ENCODE measurements around the gene LDLR.
"Not testable (repeated sequence)": the region's sequence is repeated elsewhere in the genome, so short reads cannot be mapped to it uniquely, and the experiment has no call there.

The LDLR gene

GRCh38 chr19:11141937-11142527, 52.8 kb downstream of the LDLR start:
- no peak for DNase-seq (ENCODE audit: low read depth)

GRCh38 chr19:11142528-11143171, 53.4 kb downstream of the LDLR start:
- no peak for DNase-seq (ENCODE audit: low read depth)

- DNase-seq (ENCODE audit: low read depth), result no peak
Measured at GRCh38 chr19:11145536-11145924, 56.3 kb downstream of the LDLR start.

- no peak for DNase-seq (ENCODE audit: low read depth)
Measured at GRCh38 chr19:11148001-11148400, 58.7 kb downstream of the LDLR start.

- no peak for DNase-seq (ENCODE audit: low read depth)
Measured at GRCh38 chr19:11151181-11151580, 61.9 kb downstream of the LDLR start.

GRCh38 chr19:11152318-11153062, 63.2 kb downstream of the LDLR start:
- DNase-seq (ENCODE audit: low read depth), result no peak

GRCh38 chr19:11154683-11155047, 65.4 kb downstream of the LDLR start:
- DNase-seq (ENCODE audit: low read depth), result no peak

- DNase-seq (ENCODE audit: low read depth), result peak; percentile 79
Measured at GRCh38 chr19:11155373-11156120, 66.3 kb downstream of the LDLR start, which contains the start of gene SPC24. Gene SPC24 (minus strand): TSS chr19:11155782. CDS start chr19:11155776, 6 bp downstream.

- no peak for DNase-seq (ENCODE audit: low read depth)
Measured at GRCh38 chr19:11159598-11160439, 70.6 kb downstream of the LDLR start.

GRCh38 chr19:11160440-11160768, 71.1 kb downstream of the LDLR start:
- DNase-seq (ENCODE audit: low read depth), result not testable (repeated sequence)

GRCh38 chr19:11164296-11164695, 75.0 kb downstream of the LDLR start:
- no peak for DNase-seq (ENCODE audit: low read depth)

- no peak for DNase-seq (ENCODE audit: low read depth)
Measured at GRCh38 chr19:11164879-11165406, 75.7 kb downstream of the LDLR start.

- DNase-seq (ENCODE audit: low read depth), result no peak
Measured at GRCh38 chr19:11165486-11166030, 76.3 kb downstream of the LDLR start.

GRCh38 chr19:11166281-11167142, 77.2 kb downstream of the LDLR start:
- no peak for DNase-seq (ENCODE audit: low read depth)

GRCh38 chr19:11168568-11168967, 79.3 kb downstream of the LDLR start:
- DNase-seq (ENCODE audit: low read depth), result no peak

- no peak for DNase-seq (ENCODE audit: low read depth)
Measured at GRCh38 chr19:11169896-11170678, 80.8 kb downstream of the LDLR start.

- DNase-seq (ENCODE audit: low read depth), result no peak
Measured at GRCh38 chr19:11171144-11171543, 81.9 kb downstream of the LDLR start.

- DNase-seq (ENCODE audit: low read depth), result no peak
Measured at GRCh38 chr19:11172576-11172975, 83.3 kb downstream of the LDLR start.

- DNase-seq (ENCODE audit: low read depth), result no peak
Measured at GRCh38 chr19:11173516-11174155, 84.4 kb downstream of the LDLR start.

Data from stimulated activated CD8-positive, alpha-beta memory T cell treated with anti-CD3 and anti-CD28 coated beads, Interleukin-7, amount 100 ng/mL, for 24 hours (primary cell).